Gastroesophageal sphincter (tissue), 4 donors: Measurements from ENCODE around the gene BGN. TPM values are rescaled to one million over a fixed set of nuclear protein-coding genes. Genes with fewer than 3 reads are reported as not detected.

Experiments used
- ATAC-seq: fragments of 150-250 bp; one replicate; pipeline ENCODE4 v1.9.1; 2016; ENCODE audit warnings: mild to moderate bottlenecking, moderate library complexity
- H3K27ac ChIP-seq, 4 donors: fragments of 200-600 bp; sonication (generic) in 3 of 4; 1 replicate in 3 of 4; 2 replicates in 1 of 4; pipeline ENCODE4 v1.5.1; 2016 to 2019
- H3K27me3 ChIP-seq: fragments of 200-600 bp; sonication (generic); one replicate; pipeline ENCODE4 v1.5.1; 2019
- H3K36me3 ChIP-seq, 2 donors: fragments of 200-600 bp; sonication (generic); one replicate each; pipeline ENCODE4 v1.5.1; 2019; ENCODE audit warnings: control low read depth in 1 of 2
- H3K4me1 ChIP-seq, 3 donors: fragments of 200-600 bp; sonication (generic); 1 replicate in 2 of 3; 2 replicates in 1 of 3; pipeline ENCODE4 v1.5.1; 2016 to 2019; ENCODE audit warnings: control low read depth in 2 of 3
- H3K4me3 ChIP-seq, 2 donors: fragments of 200-600 bp; sonication (generic); one replicate each; pipeline ENCODE4 v1.5.1; 2019; ENCODE audit warnings: mild to moderate bottlenecking in 1 of 2, moderate library complexity in 1 of 2
- H3K9me3 ChIP-seq, 3 donors: fragments of 200-600 bp; sonication (generic); one replicate each; pipeline ENCODE4 v1.5.1; 2017 to 2019; ENCODE audit warnings: control low read depth in 2 of 3
- EP300 ChIP-seq: sonication (generic); formaldehyde crosslinking; IDR thresholded peaks from one replicate; pipeline ENCODE4 v1.6.1; 2017; ENCODE audit warnings: antibody characterized with exemption, mild to moderate bottlenecking
- POLR2A ChIP-seq, 2 donors: fragments of 450-650 bp; IDR thresholded peaks; one replicate each; pipeline ENCODE4 v1.6.1; 2017; ENCODE audit warnings: antibody characterized with exemption in 2 of 2, mild to moderate bottlenecking in 2 of 2, moderate library complexity in 1 of 2
- POLR2AphosphoS5 ChIP-seq: sonication (generic); formaldehyde crosslinking; IDR thresholded peaks from one replicate; pipeline ENCODE4 v1.6.1; 2017; ENCODE audit warnings: antibody characterized with exemption
- WGBS, 2 donors: methylation state at CpG; one replicate each; pipeline ENCODE4 v1.1.5; 2018; ENCODE audit warnings: low coverage in 1 of 2; 5-methylcytosine and 5-hydroxymethylcytosine counted together
- total RNA-seq, 4 donors: library from RNA; depleted of rRNA; stranded (reverse); fragments of >200 nt; gene quantifications; one replicate each; pipeline ENCODE4 v1.1.0, GENCODE V29; 2016
- TF ChIP-seq, protein P1 (sequence below), 4 experiments: fragments of 200-600 bp in 2 of 4; fragments of 450-650 bp in 2 of 4; sonication (generic) in 1 of 4; IDR thresholded peaks; one replicate each; pipeline ENCODE4 v1.5.1; 2017 to 2019; ENCODE audit warnings: antibody characterized with exemption in 4 of 4, mild to moderate bottlenecking in 2 of 4, moderate library complexity in 2 of 4

The BGN gene
- total RNA-seq, 4 donors from 2014 or later = 10.4 to 49.4 (median 16.5) TPM

- no peaks in the 10 kb centered on the region for H3K36me3 ChIP-seq
- no peak for ATAC-seq
- no peak overlapping the region for H3K27ac ChIP-seq
- H3K4me3 ChIP-seq = no peak overlapping the region
- H3K27me3 ChIP-seq = peaks cover 28% of the 10 kb centered on the region
- no peaks in the 10 kb centered on the region for H3K9me3 ChIP-seq
- no peaks in the 10 kb centered on the region for H3K4me1 ChIP-seq
- no peak for TF ChIP-seq POLR2AphosphoS5
- no peak for TF ChIP-seq POLR2A (IDR thresholded peaks at IDR 0.05)
- TF ChIP-seq, protein P1, sequence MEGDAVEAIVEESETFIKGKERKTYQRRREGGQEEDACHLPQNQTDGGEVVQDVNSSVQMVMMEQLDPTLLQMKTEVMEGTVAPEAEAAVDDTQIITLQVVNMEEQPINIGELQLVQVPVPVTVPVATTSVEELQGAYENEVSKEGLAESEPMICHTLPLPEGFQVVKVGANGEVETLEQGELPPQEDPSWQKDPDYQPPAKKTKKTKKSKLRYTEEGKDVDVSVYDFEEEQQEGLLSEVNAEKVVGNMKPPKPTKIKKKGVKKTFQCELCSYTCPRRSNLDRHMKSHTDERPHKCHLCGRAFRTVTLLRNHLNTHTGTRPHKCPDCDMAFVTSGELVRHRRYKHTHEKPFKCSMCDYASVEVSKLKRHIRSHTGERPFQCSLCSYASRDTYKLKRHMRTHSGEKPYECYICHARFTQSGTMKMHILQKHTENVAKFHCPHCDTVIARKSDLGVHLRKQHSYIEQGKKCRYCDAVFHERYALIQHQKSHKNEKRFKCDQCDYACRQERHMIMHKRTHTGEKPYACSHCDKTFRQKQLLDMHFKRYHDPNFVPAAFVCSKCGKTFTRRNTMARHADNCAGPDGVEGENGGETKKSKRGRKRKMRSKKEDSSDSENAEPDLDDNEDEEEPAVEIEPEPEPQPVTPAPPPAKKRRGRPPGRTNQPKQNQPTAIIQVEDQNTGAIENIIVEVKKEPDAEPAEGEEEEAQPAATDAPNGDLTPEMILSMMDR (IDR thresholded peaks at IDR 0.05) = no peak
- no peak for TF ChIP-seq EP300
- 100% methylated on average over 1 of the region's 7 CpGs; no CpG with 5 or more reads in 1 of the 2 donors for WGBS, 2 donors
These were observed 31.3 kb downstream of the BGN start for GRCh38 chrX:153526042-153526441.

- Histone ChIP-seq H3K9me3 (no peaks in the 10 kb centered on the region), H3K4me1 (no peaks in the 10 kb centered on the region), H3K27me3 (peaks cover 22% of the 10 kb centered on the region), H3K27ac (no peak overlapping the region), H3K36me3 (no peaks in the 10 kb centered on the region), H3K4me3 (no peak overlapping the region)
- no peak for TF ChIP-seq EP300
- TF ChIP-seq, protein P1 (IDR thresholded peaks at IDR 0.05) = no peak
- no peak for TF ChIP-seq POLR2AphosphoS5
- no peak for TF ChIP-seq POLR2A (IDR thresholded peaks at IDR 0.05)
- 71% methylated on average over 7 of the region's 10 CpGs; no CpG with 5 or more reads in 1 of the 2 donors for WGBS, 2 donors
- ATAC-seq = no peak
These were observed 32.0 kb downstream of the BGN start for GRCh38 chrX:153526801-153527200.

DNA sequence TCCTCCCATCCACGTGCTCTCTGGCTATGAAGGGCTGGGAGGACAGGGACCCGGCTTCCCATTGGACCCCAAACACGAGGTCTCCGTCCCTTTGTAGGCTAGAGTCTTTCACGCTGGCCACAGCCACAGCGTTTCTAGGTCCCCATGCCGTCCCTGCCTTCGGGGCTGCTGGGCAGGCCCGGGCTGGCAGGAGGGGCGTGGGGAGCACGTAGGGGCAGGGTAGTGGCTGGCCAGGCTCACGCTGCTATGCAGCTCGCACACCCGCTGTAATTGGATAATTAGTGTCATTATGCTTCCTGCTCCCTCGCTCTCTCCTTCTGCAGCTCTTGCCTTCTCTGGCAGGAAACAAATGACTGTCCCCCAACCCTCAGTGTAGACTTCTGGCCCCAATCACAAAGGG is 32.4 kb downstream of the BGN start:
- no peaks in the 10 kb centered on the region for H3K36me3 ChIP-seq
- H3K4me3 ChIP-seq = no peak overlapping the region
- TF ChIP-seq POLR2AphosphoS5 = no peak
- no peak for TF ChIP-seq EP300
- TF ChIP-seq, protein P1 (IDR thresholded peaks at IDR 0.05) = no peak
- TF ChIP-seq POLR2A (IDR thresholded peaks at IDR 0.05) = no peak
- peaks cover 20% of the 10 kb centered on the region for H3K27me3 ChIP-seq
- no peak for ATAC-seq
- H3K27ac ChIP-seq = no peak overlapping the region
- no peaks in the 10 kb centered on the region for H3K4me1 ChIP-seq
- no CpG with 5 or more reads among the region's 15 CpGs for WGBS, 2 donors
- no peaks in the 10 kb centered on the region for H3K9me3 ChIP-seq

- H3K36me3 ChIP-seq = no peaks in the 10 kb centered on the region
- H3K9me3 ChIP-seq = no peaks in the 10 kb centered on the region
- peaks cover 7% of the 10 kb centered on the region for H3K27me3 ChIP-seq
- no peak overlapping the region for H3K4me3 ChIP-seq
- 17% methylated on average over 2 of the region's 20 CpGs; no CpG with 5 or more reads in 1 of the 2 donors for WGBS, 2 donors
- ATAC-seq = no peak
- H3K27ac ChIP-seq = no peak overlapping the region
- H3K4me1 ChIP-seq = no peaks in the 10 kb centered on the region
- TF ChIP-seq, protein P1 (IDR thresholded peaks at IDR 0.05) = no peak
These were observed 35.8 kb downstream of the BGN start for GRCh38 chrX:153530411-153531129.

DNA sequence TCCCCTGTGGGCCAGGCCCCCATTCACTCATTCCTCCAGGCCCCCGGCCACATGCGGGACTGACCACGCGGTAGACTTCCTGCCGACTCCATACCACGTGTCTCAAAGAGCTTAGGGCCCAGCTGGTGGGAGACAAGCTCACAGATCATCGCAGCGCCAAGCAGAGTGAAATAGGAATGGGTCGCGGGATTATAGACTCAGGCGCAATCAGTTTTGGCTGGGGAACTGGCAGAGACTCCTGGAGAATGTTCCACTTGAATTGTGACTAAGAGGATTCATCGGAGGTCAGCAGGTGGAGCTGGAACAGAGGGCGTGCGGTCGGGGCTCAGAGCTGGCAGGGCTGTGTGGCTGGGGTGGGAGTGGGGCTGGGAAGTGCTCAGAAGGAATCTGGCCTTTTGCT is 38.3 kb downstream of the BGN start:
- Histone ChIP-seq H3K9me3 (no peaks in the 10 kb centered on the region), H3K36me3 (no peaks in the 10 kb centered on the region), H3K27ac (no peak overlapping the region), H3K4me3 (no peak overlapping the region), H3K27me3 (no peaks in the 10 kb centered on the region), H3K4me1 (no peaks in the 10 kb centered on the region)
- TF ChIP-seq POLR2AphosphoS5 (no peak), POLR2A (IDR thresholded peaks at IDR 0.05) (no peak)
- no peak for ATAC-seq
- no CpG with 5 or more reads among the region's 15 CpGs for WGBS, 2 donors
